HG02870 (cell line): Measurements from ENCODE around the gene GLUL.

ENCODE experiments used
- ATAC-seq: cut with Tn5 transposase; IDR thresholded peaks from one replicate; pipeline ENCODE4 v1.9.1; 2021; ENCODE audit warnings: mild to moderate bottlenecking, moderate library complexity; ENCODE audit not compliant: unreplicated experiment

GLUL gene

GRCh38 chr1:182391362-182392049, at the start of gene GLUL:
Gene GLUL (minus strand): TSS chr1:182391790. CDS start chr1:182388737, 3,053 bp downstream.
- ATAC-seq, result peak; percentile 68

GRCh38 chr1:182438326-182438725, 46.7 kb upstream of the GLUL start:
- ATAC-seq, result no peak

- ATAC-seq, result no peak
Measured at GRCh38 chr1:182433580-182433979, 42.0 kb upstream of the GLUL start.

GRCh38 chr1:182431278-182431677, 39.7 kb upstream of the GLUL start:
- ATAC-seq, result no peak

- peak; percentile 26 for ATAC-seq
Measured at GRCh38 chr1:182430263-182431068, 38.9 kb upstream of the GLUL start.

GRCh38 chr1:182428043-182428442, 36.5 kb upstream of the GLUL start:
- peak; percentile 27 for ATAC-seq

- peak; percentile 54 for ATAC-seq
Measured at GRCh38 chr1:182426442-182427430, 35.1 kb upstream of the GLUL start.

GRCh38 chr1:182415789-182416188, 24.2 kb upstream of the GLUL start:
- ATAC-seq, result peak; percentile 69

- no peak for ATAC-seq
Measured at GRCh38 chr1:182413969-182414368, 22.4 kb upstream of the GLUL start.

- ATAC-seq, result no peak
Measured at GRCh38 chr1:182413486-182413885, 21.9 kb upstream of the GLUL start.

- ATAC-seq, result no peak
Measured at GRCh38 chr1:182410620-182411273, 19.2 kb upstream of the GLUL start.

- ATAC-seq, result no peak
Measured at GRCh38 chr1:182410138-182410537, 18.5 kb upstream of the GLUL start.

- ATAC-seq, result no peak
Measured at GRCh38 chr1:182408435-182409075, 17.0 kb upstream of the GLUL start.

GRCh38 chr1:182407724-182408123, 16.1 kb upstream of the GLUL start:
- ATAC-seq, result no peak

GRCh38 chr1:182406012-182406411, 14.4 kb upstream of the GLUL start:
- no peak for ATAC-seq

GRCh38 chr1:182405578-182405977, 14.0 kb upstream of the GLUL start:
- ATAC-seq, result no peak

- no peak for ATAC-seq
Measured at GRCh38 chr1:182404781-182405180, 13.2 kb upstream of the GLUL start.

GRCh38 chr1:182400567-182400966, 9.0 kb upstream of the GLUL start, which contains the start of gene TEDDM1:
Gene TEDDM1 (minus strand): TSS chr1:182400667. CDS start chr1:182400485, 182 bp downstream.
- no peak for ATAC-seq

GRCh38 chr1:182397653-182398393, 6.2 kb upstream of the GLUL start:
- ATAC-seq, result no peak
